Activated CD4-positive, alpha-beta T cell treated with anti-CD3 and anti-CD28 coated beads, Interleukin-2, amount 10 ng/mL, durations not matched to agents 24 days and 14 days (primary cell): ENCODE data around the gene GGTLC1. TPM values are rescaled to one million over a fixed set of nuclear protein-coding genes. Genes with fewer than 3 reads are reported as not detected.
A peak's percentile ranks its signal among the peaks of the same experiment; 100 is the strongest.

ENCODE experiments used
- DNase-seq: peaks from one replicate; pipeline ENCODE4 v3.0.0; 2022
- H3K27ac Mint-ChIP-seq: one replicate; pipeline ENCODE4 v1.8.0; 2022; ENCODE audit warnings: mild to moderate bottlenecking, mixed read lengths
- H3K27me3 Mint-ChIP-seq: one replicate; pipeline ENCODE4 v1.8.0; 2022; ENCODE audit warnings: mixed read lengths
- H3K36me3 Mint-ChIP-seq: one replicate; pipeline ENCODE4 v1.8.0; 2022; ENCODE audit warnings: low read depth, mild to moderate bottlenecking, mixed read lengths
- H3K4me1 Mint-ChIP-seq: one replicate; pipeline ENCODE4 v1.8.0; 2021; ENCODE audit warnings: mixed read lengths
- H3K4me3 Mint-ChIP-seq: one replicate; pipeline ENCODE4 v1.8.0; 2022; ENCODE audit warnings: mild to moderate bottlenecking, moderate library complexity, mixed read lengths
- H3K9me3 Mint-ChIP-seq: one replicate; pipeline ENCODE4 v1.8.0; 2021; ENCODE audit warnings: mixed read lengths
- intact Hi-C: fragments of 100-400 bp; cut with micrococcal nuclease; formaldehyde crosslinking; loops from one replicate; pipeline ENCODE4 v1.15.1; 2023
- total RNA-seq: library from RNA; stranded (reverse); gene quantifications from 2 replicates; pipeline ENCODE4 v1.2.3, GENCODE V29; 2022

GGTLC1 gene
- not detected in 2 replicates for total RNA-seq

DNA sequence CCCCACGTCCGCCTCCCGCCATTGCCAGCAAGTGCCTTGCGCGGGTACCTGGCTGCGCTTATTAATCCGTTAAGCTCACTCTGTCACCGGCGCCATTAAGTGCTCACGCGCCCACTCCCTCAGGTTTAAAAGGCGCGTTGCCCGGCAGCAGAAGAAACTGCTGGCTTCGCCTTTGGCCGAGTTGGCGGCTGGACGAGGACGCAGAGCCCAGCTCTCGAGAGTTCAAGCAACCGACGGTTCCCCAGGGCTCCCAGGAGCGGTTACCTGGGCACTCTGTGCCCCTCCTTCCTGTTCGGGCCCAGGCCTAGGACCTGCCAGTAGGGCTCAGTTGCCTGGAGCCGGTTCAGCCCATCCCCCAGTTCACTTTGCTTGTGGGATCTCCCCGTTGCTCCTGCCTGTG, at the start of gene GGTLC1:
GGTLC1 (minus strand) TSS at position 219 of the 400 bp plus-strand sequence. CDS start 2,168 bp downstream, outside the sequence.
- Mint-ChIP-seq H3K27me3 (no peaks in the 10 kb centered on the region), H3K4me3 (no peak within 1 kb of the TSS), H3K4me1 (no peaks in the 10 kb centered on the region), H3K9me3 (no peaks in the 10 kb centered on the region), H3K27ac (no peak within 1 kb of the TSS), H3K36me3 (no peaks in the 10 kb centered on the region)
- intact Hi-C loops: no loop called here
- no peak for DNase-seq

- Mint-ChIP-seq H3K36me3 (peaks cover 7% of the 10 kb centered on the region), H3K9me3 (peaks cover 8% of the 10 kb centered on the region), H3K4me3 (no peak overlapping the region), H3K27ac (no peak overlapping the region), H3K27me3 (no peaks in the 10 kb centered on the region), H3K4me1 (peaks cover 29% of the 10 kb centered on the region)
- intact Hi-C loops: no loop called here
- DNase-seq: no peak
These were observed 46.2 kb upstream of the GGTLC1 start for GRCh38 chr20:24034820-24035219.

GRCh38 chr20:24033565-24033964, 45.0 kb upstream of the GGTLC1 start:
- H3K36me3 Mint-ChIP-seq: peaks cover 10% of the 10 kb centered on the region
- H3K4me1 Mint-ChIP-seq: peaks cover 37% of the 10 kb centered on the region
- H3K27ac Mint-ChIP-seq: peak overlapping the region; percentile 71
- no peaks in the 10 kb centered on the region for H3K27me3 Mint-ChIP-seq
- DNase-seq: no peak
- H3K4me3 Mint-ChIP-seq: no peak overlapping the region
- peaks cover 15% of the 10 kb centered on the region for H3K9me3 Mint-ChIP-seq
- intact Hi-C loops: no loop called here

DNA sequence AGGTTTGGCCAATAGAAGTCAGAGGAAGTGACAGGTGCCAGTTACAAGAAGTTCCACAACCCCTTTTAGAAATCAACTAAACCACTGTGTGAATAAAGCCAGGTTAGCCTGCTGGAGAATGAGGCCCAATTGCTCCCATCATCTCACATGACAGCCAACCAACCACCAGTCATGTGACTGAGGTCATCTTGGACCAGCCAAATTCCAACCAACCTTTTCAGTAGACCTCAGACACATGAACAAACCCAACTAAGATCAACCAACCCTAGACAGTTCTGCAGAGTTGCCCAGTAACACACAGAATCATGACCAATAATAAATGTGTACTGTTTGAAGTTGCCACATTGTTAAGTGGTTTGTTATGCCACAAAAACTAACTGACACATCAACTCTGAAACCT, 44.6 kb upstream of the GGTLC1 start:
- intact Hi-C loops: no loop called here
- peaks cover 15% of the 10 kb centered on the region for H3K9me3 Mint-ChIP-seq
- H3K36me3 Mint-ChIP-seq: peaks cover 10% of the 10 kb centered on the region
- peak overlapping the region; percentile 13 for H3K4me3 Mint-ChIP-seq
- H3K27ac Mint-ChIP-seq: peak overlapping the region; percentile 71
- H3K27me3 Mint-ChIP-seq: no peaks in the 10 kb centered on the region
- DNase-seq: peak; percentile 69
- peaks cover 37% of the 10 kb centered on the region for H3K4me1 Mint-ChIP-seq

DNA sequence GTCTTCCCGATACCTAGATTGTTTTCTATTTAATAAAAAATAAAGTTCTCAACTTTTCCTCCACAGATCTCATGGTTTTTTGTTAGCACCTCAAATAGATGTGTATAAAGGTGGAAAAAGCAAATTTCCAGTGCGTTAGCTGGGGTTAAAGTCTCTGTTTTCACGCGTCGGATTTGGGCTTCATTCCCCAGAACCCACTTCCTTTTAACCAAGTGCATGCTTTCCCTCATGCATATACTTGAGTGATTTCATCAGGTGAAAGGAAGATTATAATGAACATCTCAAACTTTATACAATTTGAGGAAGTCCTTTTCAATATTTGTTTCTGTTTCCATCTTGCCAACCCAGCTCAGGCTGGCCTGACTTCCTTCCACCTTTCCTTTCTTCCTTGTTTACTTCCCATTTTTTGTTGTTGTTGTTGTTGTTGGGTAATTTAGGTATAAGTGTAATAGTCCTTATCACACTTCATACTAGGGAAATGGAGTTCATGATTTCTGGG, 43.9 kb upstream of the GGTLC1 start:
- peak overlapping the region; percentile 38 for H3K4me3 Mint-ChIP-seq
- no peaks in the 10 kb centered on the region for H3K27me3 Mint-ChIP-seq
- intact Hi-C loops: no loop called here
- peaks cover 15% of the 10 kb centered on the region for H3K9me3 Mint-ChIP-seq
- DNase-seq: no peak
- peak overlapping the region; percentile 71 for H3K27ac Mint-ChIP-seq
- peaks cover 41% of the 10 kb centered on the region for H3K4me1 Mint-ChIP-seq
- peaks cover 10% of the 10 kb centered on the region for H3K36me3 Mint-ChIP-seq

GRCh38 chr20:24027229-24027628, 38.6 kb upstream of the GGTLC1 start:
- Mint-ChIP-seq H3K9me3 (peaks cover 12% of the 10 kb centered on the region), H3K4me3 (peak overlapping the region; percentile 66), H3K27ac (peak overlapping the region; percentile 94), H3K27me3 (no peaks in the 10 kb centered on the region), H3K4me1 (peaks cover 42% of the 10 kb centered on the region), H3K36me3 (peaks cover 12% of the 10 kb centered on the region)
- intact Hi-C loops: loop anchor here (1.0 to 5.0 kb wide), 3 partner anchors 18 to 922 kb away; partner anchors contain the start of gene CST7
- peak; percentile 95 for DNase-seq

DNA sequence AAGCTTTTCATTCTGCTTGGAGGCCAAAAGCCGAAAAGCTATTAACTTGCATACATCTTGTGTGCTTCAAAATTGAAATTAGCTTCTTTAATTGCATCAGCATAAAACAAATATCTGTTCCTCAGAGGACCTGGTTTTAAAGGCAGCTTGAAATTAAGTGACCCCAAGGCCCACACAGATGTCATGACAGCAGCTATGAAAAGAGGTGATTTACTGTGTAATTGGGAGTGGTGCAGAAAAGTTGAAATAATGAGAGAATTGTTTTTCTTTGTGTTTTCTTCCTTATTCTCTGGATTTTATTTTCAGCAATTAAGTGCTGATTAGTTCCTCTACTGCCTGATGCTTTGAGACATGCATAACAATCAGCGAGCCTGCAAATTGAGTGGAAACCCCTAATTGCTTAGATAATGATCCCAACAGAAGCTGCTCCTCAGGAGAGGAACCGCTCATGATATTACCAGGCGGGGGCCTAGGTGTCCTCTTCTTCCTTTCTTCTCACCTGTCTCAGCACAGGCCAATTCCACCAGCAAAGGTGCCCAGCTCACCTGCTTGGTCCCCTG, 34.1 kb upstream of the GGTLC1 start:
- Mint-ChIP-seq H3K27ac (no peak overlapping the region), H3K27me3 (no peaks in the 10 kb centered on the region), H3K36me3 (peaks cover 5% of the 10 kb centered on the region), H3K4me1 (peaks cover 27% of the 10 kb centered on the region), H3K9me3 (peaks cover 5% of the 10 kb centered on the region), H3K4me3 (no peak overlapping the region)
- no peak for DNase-seq
- intact Hi-C loops: no loop called here

GRCh38 chr20:24018796-24019195, 30.2 kb upstream of the GGTLC1 start:
- Mint-ChIP-seq H3K4me3 (no peak overlapping the region), H3K9me3 (no peaks in the 10 kb centered on the region), H3K27ac (no peak overlapping the region), H3K4me1 (peaks cover 13% of the 10 kb centered on the region), H3K36me3 (no peaks in the 10 kb centered on the region), H3K27me3 (peaks cover 11% of the 10 kb centered on the region)
- DNase-seq: no peak
- intact Hi-C loops: no loop called here

- no peak overlapping the region for H3K4me3 Mint-ChIP-seq
- no peak overlapping the region for H3K27ac Mint-ChIP-seq
- H3K4me1 Mint-ChIP-seq: peaks cover 11% of the 10 kb centered on the region
- no peaks in the 10 kb centered on the region for H3K9me3 Mint-ChIP-seq
- peaks cover 11% of the 10 kb centered on the region for H3K27me3 Mint-ChIP-seq
- no peaks in the 10 kb centered on the region for H3K36me3 Mint-ChIP-seq
- intact Hi-C loops: no loop called here
- no peak for DNase-seq
These were observed 28.8 kb upstream of the GGTLC1 start for GRCh38 chr20:24017458-24017755.

GRCh38 chr20:24016607-24017457, 28.3 kb upstream of the GGTLC1 start:
- H3K36me3 Mint-ChIP-seq: no peaks in the 10 kb centered on the region
- H3K4me3 Mint-ChIP-seq: no peak overlapping the region
- H3K27me3 Mint-ChIP-seq: peaks cover 11% of the 10 kb centered on the region
- intact Hi-C loops: no loop called here
- no peak for DNase-seq
- H3K27ac Mint-ChIP-seq: no peak overlapping the region
- H3K4me1 Mint-ChIP-seq: peaks cover 8% of the 10 kb centered on the region
- no peaks in the 10 kb centered on the region for H3K9me3 Mint-ChIP-seq

DNA sequence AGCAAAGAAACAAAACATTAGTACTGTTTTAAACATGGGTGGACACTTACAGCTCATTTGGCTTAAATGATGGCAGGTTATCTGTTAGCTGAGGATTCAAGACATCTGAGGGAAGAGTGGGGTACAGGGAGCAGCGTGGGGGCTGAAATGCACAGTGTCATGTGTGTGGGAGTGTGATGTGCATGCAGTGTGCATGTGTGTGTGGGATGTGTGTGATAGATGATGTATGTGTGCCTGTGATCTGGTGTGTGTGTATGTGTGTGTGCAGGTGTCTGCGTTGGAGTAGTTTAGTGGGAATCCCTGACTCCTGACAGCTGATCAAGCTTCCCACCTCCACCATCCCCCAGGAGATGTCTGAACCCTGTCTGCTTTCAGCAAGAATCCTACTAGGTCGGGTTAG, 25.4 kb upstream of the GGTLC1 start:
- H3K9me3 Mint-ChIP-seq: no peaks in the 10 kb centered on the region

DNA sequence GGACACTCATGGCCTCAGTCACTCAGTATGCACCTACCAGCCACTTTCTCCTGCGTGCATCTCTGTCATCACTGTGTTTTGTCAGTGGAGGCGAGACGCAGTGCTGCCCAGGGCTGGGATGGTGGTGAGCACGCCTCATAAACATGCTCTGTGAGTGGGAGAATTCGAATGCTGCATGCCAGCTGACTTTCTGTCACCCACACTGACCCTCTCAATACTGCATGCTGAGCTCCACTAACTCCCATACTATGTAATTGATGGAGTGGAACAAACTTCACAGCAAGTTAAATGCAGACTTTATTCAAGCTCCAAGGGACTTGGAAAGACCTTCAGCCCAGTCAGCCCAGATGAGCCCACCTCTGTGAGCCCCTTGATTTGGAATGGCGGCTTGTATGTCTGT, 22.7 kb upstream of the GGTLC1 start:
- Mint-ChIP-seq H3K4me3 (no peak overlapping the region), H3K9me3 (no peaks in the 10 kb centered on the region), H3K27me3 (peaks cover 10% of the 10 kb centered on the region), H3K27ac (no peak overlapping the region), H3K36me3 (no peaks in the 10 kb centered on the region), H3K4me1 (no peaks in the 10 kb centered on the region)
- intact Hi-C loops: no loop called here
- DNase-seq: no peak

More for the DNA sequence above, 25.4 kb upstream of the GGTLC1 start:
- Mint-ChIP-seq H3K27ac (no peak overlapping the region), H3K27me3 (peaks cover 11% of the 10 kb centered on the region), H3K36me3 (no peaks in the 10 kb centered on the region), H3K4me3 (no peak overlapping the region), H3K4me1 (peaks cover 8% of the 10 kb centered on the region)
- DNase-seq: no peak
- intact Hi-C loops: no loop called here

GRCh38 chr20:24007758-24008157, 19.2 kb upstream of the GGTLC1 start:
- no peak for DNase-seq
- intact Hi-C loops: no loop called here
- no peak overlapping the region for H3K4me3 Mint-ChIP-seq
- H3K27ac Mint-ChIP-seq: no peak overlapping the region
- H3K9me3 Mint-ChIP-seq: no peaks in the 10 kb centered on the region
- H3K4me1 Mint-ChIP-seq: no peaks in the 10 kb centered on the region
- H3K36me3 Mint-ChIP-seq: no peaks in the 10 kb centered on the region
- H3K27me3 Mint-ChIP-seq: peaks cover 2% of the 10 kb centered on the region

DNA sequence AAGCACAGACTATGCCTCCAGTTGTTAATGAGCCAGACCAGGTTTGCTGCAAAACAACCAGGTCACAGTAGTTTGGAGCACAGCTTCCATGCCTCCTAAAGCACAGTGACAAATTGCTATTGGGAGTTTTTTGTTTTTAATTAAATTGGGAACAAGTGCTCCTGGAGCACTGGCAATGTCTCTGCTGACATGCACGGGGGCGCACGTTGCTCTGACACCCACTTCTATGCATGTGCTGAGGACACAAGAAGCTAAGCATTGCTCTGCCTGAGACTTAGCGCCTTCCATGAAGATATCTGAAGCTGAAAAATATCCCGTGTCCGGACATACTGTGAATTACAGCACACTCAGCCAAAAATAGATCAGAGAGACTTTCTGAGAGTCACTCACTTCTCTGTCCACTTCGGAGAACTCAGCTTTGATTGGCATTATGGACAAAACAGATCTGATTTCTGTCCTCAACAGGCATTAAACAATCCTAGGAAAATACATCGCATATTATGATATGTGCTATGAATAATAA, 18.6 kb upstream of the GGTLC1 start:
- no peak for DNase-seq
- Mint-ChIP-seq H3K36me3 (no peaks in the 10 kb centered on the region), H3K27ac (no peak overlapping the region), H3K27me3 (peaks cover 2% of the 10 kb centered on the region), H3K9me3 (no peaks in the 10 kb centered on the region), H3K4me3 (no peak overlapping the region), H3K4me1 (no peaks in the 10 kb centered on the region)
- intact Hi-C loops: no loop called here
